Breast epithelium (tissue), 4 donors: ENCODE data around the gene TNFRSF25. TPM values are rescaled to one million over a fixed set of nuclear protein-coding genes. Genes with fewer than 3 reads are reported as not detected.

ENCODE experiments used
- DNase-seq, 2 donors: peaks; one replicate each; pipeline ENCODE4 v3.0.0-alpha.2; 2019; ENCODE audit warnings: low spot score in 2 of 2
- H3K27ac ChIP-seq, 2 donors: fragments of 200-600 bp; sonication (generic) in 1 of 2; one replicate each; pipeline ENCODE4 v1.5.1; 2016 to 2019; ENCODE audit warnings: mild to moderate bottlenecking in 1 of 2
- H3K27me3 ChIP-seq, 2 donors: fragments of 200-600 bp; sonication (generic) in 1 of 2; one replicate each; pipeline versions ENCODE4 v1.5.1 to v1.6.0; 2017 to 2019; ENCODE audit warnings: control low read depth in 1 of 2, mild to moderate bottlenecking in 1 of 2
- H3K36me3 ChIP-seq: fragments of 200-600 bp; one replicate; pipeline ENCODE4 v1.5.1; 2019
- H3K4me1 ChIP-seq, 2 donors: fragments of 200-600 bp; sonication (generic); one replicate each; pipeline ENCODE4 v1.5.1; 2016 to 2019; ENCODE audit warnings: control low read depth in 1 of 2
- H3K4me3 ChIP-seq, 3 donors: fragments of 200-600 bp; sonication (generic); 1 replicate in 2 of 3; 2 replicates in 1 of 3; pipeline ENCODE4 v1.5.1; 2016 to 2019; ENCODE audit warnings: mild to moderate bottlenecking in 3 of 3, moderate library complexity in 2 of 3
- H3K9me3 ChIP-seq, 2 donors: fragments of 200-600 bp; sonication (generic) in 1 of 2; one replicate each; pipeline ENCODE4 v1.5.1; 2016 to 2019; ENCODE audit warnings: control low read depth in 1 of 2
- CTCF ChIP-seq, 3 donors: fragments of 450-650 bp; IDR thresholded peaks; one replicate each; pipeline ENCODE4 v1.5.1; 2016 to 2017; ENCODE audit warnings: antibody characterized with exemption in 3 of 3, mild to moderate bottlenecking in 3 of 3, moderate library complexity in 3 of 3
- POLR2A ChIP-seq: fragments of 450-650 bp; IDR thresholded peaks from one replicate; pipeline ENCODE4 v1.6.1; 2016; ENCODE audit warnings: antibody characterized with exemption, mild to moderate bottlenecking, moderate library complexity
- POLR2AphosphoS5 ChIP-seq, 3 donors: sonication (generic); formaldehyde crosslinking; IDR thresholded peaks; one replicate each; pipeline ENCODE4 v1.6.1; 2017; ENCODE audit warnings: antibody characterized with exemption in 3 of 3
- intact Hi-C: fragments of 100-400 bp; cut with DNase I; formaldehyde crosslinking; loops from one replicate; pipeline ENCODE4 v1.15.1; 2023; ENCODE audit warnings: low total_unique reads
- total RNA-seq, 3 donors: library from RNA; depleted of rRNA; stranded (reverse); fragments of >200 nt; gene quantifications; one replicate each; pipeline ENCODE4 v1.1.0, GENCODE V29; 2016

TNFRSF25 gene
- total RNA-seq, 3 donors from 2014 or later: 3.8 to 13.1 (median 12.4) TPM

GRCh38 chr1:6444377-6444776 is 21.6 kb downstream of the TNFRSF25 start:
- Histone ChIP-seq H3K4me3 (no peak overlapping the region), H3K9me3 (no peaks in the 10 kb centered on the region), H3K27me3 (peaks cover 5 to 17% of the 10 kb centered on the region in 2 donors), H3K36me3 (no peaks in the 10 kb centered on the region), H3K27ac (no peak overlapping the region), H3K4me1 (no peaks in the 10 kb centered on the region)
- intact Hi-C loops: no loop called here
- TF ChIP-seq POLR2AphosphoS5 (IDR thresholded peaks at IDR 0.05) (no peak), CTCF (IDR thresholded peaks at IDR 0.05) (no peak), POLR2A (no peak)
- no peak for DNase-seq

DNA sequence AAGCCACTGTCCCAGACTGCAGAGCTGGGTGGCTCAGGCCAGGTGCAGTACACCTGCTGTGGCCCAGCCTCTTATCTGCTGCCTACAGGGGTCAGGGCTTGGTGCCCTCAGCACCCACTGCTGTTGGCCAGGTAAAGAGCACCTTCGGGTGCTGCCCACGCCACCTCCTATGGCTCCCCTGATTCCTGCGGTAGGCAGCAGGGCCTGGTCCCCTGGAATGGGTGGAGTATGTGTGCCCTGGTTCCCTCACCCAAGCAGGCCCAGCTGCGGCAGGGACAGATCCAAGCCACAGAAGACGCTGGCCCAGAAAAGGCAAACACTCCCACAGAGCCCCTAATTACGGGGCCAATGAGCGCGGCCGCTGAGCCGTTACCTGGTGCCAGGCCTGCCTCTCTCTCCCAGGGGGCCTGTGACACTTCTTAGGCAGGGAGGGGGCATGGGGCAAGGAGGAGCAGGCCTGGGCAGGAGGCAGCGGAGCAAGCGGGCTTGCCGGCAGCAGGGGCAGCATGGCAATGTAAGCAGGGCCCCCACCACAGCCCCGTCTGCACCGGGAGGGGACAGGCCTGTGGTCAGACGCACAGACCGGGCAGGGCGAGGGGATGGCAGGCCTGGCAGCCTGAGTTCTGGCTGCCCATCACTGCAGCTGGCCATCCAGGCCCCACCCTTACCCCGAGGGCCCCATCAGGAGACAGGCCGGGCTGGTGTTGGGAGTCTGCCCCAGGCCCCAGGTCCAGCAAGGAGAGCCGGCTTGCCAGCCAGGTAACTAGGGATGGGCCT is 22.4 kb downstream of the TNFRSF25 start:
- intact Hi-C loops: no loop called here

DNA sequence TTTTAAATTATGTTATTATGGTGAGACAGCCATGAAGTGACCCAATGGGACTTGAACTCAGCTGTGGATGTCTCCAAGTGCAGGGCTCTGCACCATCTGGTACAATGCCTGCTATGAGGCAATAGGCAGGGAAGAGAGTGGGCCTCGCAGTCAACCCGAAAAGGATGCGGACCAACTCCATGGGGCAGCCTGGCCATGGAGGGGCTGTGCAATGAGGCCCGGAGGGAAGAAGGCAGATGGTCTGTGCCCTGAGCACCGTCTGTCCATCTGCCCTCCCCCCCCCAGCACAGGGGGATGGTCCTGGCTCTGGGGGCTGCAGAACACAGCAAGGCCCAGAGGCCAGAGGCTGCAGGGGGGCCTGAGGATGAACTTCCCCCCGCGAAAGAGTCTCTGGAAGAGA is 24.4 kb downstream of the TNFRSF25 start:
- DNase-seq: no peak
- TF ChIP-seq CTCF (IDR thresholded peaks at IDR 0.05): no peak
- TF ChIP-seq POLR2AphosphoS5 (IDR thresholded peaks at IDR 0.05): no peak
- no peak for TF ChIP-seq POLR2A
- Histone ChIP-seq H3K9me3 (no peaks in the 10 kb centered on the region), H3K4me3 (no peak overlapping the region), H3K27ac (no peak overlapping the region), H3K27me3 (peaks cover 0 to 8% of the 10 kb centered on the region in 2 donors), H3K4me1 (no peaks in the 10 kb centered on the region), H3K36me3 (no peaks in the 10 kb centered on the region)
- intact Hi-C loops: no loop called here

More for the DNA sequence above, 22.4 kb downstream of the TNFRSF25 start:
- DNase-seq: no peak
- H3K27me3 ChIP-seq: peaks cover 5 to 17% of the 10 kb centered on the region in 2 donors
- H3K9me3 ChIP-seq: no peaks in the 10 kb centered on the region
- H3K36me3 ChIP-seq: no peaks in the 10 kb centered on the region
- no peak overlapping the region for H3K4me3 ChIP-seq
- no peak overlapping the region for H3K27ac ChIP-seq
- TF ChIP-seq CTCF (IDR thresholded peaks at IDR 0.05) (no peak), POLR2AphosphoS5 (IDR thresholded peaks at IDR 0.05) (no peak), POLR2A (no peak)
- no peaks in the 10 kb centered on the region for H3K4me1 ChIP-seq

DNA sequence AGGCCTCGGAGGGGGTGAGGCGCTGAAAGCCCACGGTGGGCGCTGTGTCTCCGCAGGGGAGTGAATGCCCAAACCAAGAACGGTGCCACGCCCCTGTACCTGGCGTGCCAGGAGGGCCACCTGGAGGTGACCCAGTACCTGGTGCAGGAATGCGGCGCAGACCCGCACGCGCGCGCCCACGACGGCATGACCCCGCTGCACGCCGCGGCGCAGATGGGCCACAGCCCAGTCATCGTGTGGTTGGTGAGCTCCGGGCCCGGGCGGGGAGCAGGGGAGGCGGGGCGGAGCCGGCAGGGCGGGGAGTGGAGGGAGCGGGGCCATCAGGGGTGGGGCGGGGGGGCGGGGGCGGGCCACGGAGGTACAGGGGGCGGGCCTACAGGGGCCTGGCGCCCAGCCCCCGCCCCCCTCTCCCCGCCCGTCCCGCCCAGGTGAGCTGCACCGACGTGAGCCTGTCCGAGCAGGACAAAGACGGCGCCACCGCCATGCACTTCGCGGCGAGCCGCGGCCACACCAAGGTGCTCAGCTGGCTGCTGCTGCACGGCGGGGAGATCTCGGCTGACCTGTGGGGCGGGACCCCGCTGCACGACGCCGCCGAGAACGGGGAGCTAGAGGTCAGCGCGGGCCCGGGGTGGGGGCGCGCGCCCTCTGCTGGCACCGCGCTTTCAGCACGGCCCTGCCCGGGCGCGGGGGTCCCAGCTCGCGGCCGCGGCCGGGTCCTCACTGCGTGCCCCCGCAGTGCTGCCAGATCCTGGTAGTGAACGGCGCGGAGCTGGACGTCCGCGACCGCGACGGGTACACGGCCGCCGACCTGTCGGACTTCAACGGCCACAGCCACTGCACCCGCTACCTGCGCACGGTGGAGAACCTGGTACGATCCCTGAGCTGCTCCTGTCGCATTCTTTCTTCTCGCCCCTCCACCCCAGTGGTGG is 25.5 kb downstream of the TNFRSF25 start:
- intact Hi-C loops: no loop called here
- DNase-seq: no peak
- H3K27me3 ChIP-seq: peaks cover 0 to 6% of the 10 kb centered on the region in 2 donors

More for the DNA sequence above, 25.5 kb downstream of the TNFRSF25 start:
- no peaks in the 10 kb centered on the region for H3K9me3 ChIP-seq
- peak overlapping the region in 2 of 3 donors; percentile 32 to 58 for H3K4me3 ChIP-seq
- H3K27ac ChIP-seq: no peak overlapping the region
- no peaks in the 10 kb centered on the region for H3K36me3 ChIP-seq
- no peak for TF ChIP-seq POLR2AphosphoS5 (IDR thresholded peaks at IDR 0.05)
- TF ChIP-seq POLR2A: no peak
- no peak for TF ChIP-seq CTCF (IDR thresholded peaks at IDR 0.05)
- no peaks in the 10 kb centered on the region for H3K4me1 ChIP-seq
